Lower leg skin (tissue), 4 donors: ENCODE measurements around the gene MTFR2. TPM values are rescaled to one million over a fixed set of nuclear protein-coding genes. Genes with fewer than 3 reads are reported as not detected.

Experiments used
- DNase-seq, 2 donors: peaks; one replicate each; pipeline ENCODE4 v3.0.0-alpha.2; 2019; ENCODE audit warnings: low spot score in 2 of 2
- H3K4me3 ChIP-seq: fragments of 200-600 bp; sonication (generic); 2 replicates; pipeline ENCODE4 v1.5.1; 2017; ENCODE audit warnings: mild to moderate bottlenecking, low read depth; ENCODE audit not compliant: poor library complexity, severe bottlenecking
- CTCF ChIP-seq, 3 donors: fragments of 450-650 bp; IDR thresholded peaks; one replicate each; pipeline ENCODE4 v1.5.1; 2016; ENCODE audit warnings: antibody characterized with exemption in 3 of 3, mild to moderate bottlenecking in 3 of 3, moderate library complexity in 2 of 3
- POLR2A ChIP-seq, 2 donors: fragments of 450-650 bp; IDR thresholded peaks; one replicate each; pipeline ENCODE4 v1.6.1; 2016 to 2017; ENCODE audit warnings: antibody characterized with exemption in 2 of 2, mild to moderate bottlenecking in 1 of 2, moderate library complexity in 1 of 2
- WGBS, 2 donors: methylation state at CpG; one replicate each; pipeline ENCODE4 v1.1.5; 2018; 5-methylcytosine and 5-hydroxymethylcytosine counted together
- intact Hi-C: fragments of 100-400 bp; cut with DNase I; formaldehyde crosslinking; loops from one replicate; pipeline ENCODE4 v1.15.0; 2023; ENCODE audit warnings: low total_unique reads
- total RNA-seq, 4 donors: library from RNA; depleted of rRNA; stranded (reverse); fragments of >200 nt; gene quantifications; one replicate each; pipeline ENCODE4 v1.1.0, GENCODE V29; 2016

Gene MTFR2
- total RNA-seq, 4 donors from 2014 or later: 0.49 to 1.3 (median 0.76) TPM; not detected in 1

GRCh38 chr6:136210398-136211165 is 39.5 kb downstream of the MTFR2 start:
- 83 to 85% methylated on average over 13 of the region's 13 CpGs for WGBS, 2 donors
- no peak overlapping the region for H3K4me3 ChIP-seq
- TF ChIP-seq POLR2A (IDR thresholded peaks at IDR 0.05): no peak
- no peak for TF ChIP-seq CTCF (IDR thresholded peaks at IDR 0.05)
- no peak for DNase-seq
- intact Hi-C loops: no loop called here

DNA sequence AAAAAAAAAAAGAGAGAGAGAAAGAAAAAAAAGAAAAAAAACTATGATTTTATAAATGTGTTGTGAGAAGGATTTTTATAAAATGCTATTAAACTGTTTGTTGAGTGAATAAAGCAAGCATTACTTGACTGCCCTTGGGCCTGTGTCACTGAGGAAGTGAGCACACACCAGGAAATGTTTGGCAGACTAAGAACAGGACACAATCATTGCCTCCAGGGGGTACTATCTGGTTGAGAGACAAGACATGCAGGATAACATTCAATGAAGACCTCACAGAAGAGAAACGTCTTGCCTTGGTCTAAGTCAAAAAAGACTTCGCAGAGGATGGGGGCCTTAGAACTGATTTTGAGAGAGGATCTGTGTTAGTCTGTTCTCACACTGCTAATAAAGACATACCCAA is 40.6 kb downstream of the MTFR2 start:
- no peak overlapping the region for H3K4me3 ChIP-seq
- 91 to 93% methylated on average over 2 of the region's 2 CpGs for WGBS, 2 donors
- intact Hi-C loops: no loop called here
- no peak for TF ChIP-seq CTCF (IDR thresholded peaks at IDR 0.05)
- TF ChIP-seq POLR2A (IDR thresholded peaks at IDR 0.05): no peak
- no peak for DNase-seq

- WGBS, 2 donors: 87 to 93% methylated on average over 4 of the region's 4 CpGs
- intact Hi-C loops: no loop called here
- no peak for DNase-seq
- TF ChIP-seq POLR2A (IDR thresholded peaks at IDR 0.05) (no peak), CTCF (IDR thresholded peaks at IDR 0.05) (no peak)
- H3K4me3 ChIP-seq: no peak overlapping the region
Measured at GRCh38 chr6:136208783-136209182, 41.3 kb downstream of the MTFR2 start.

- no peak for DNase-seq
- intact Hi-C loops: no loop called here
- no peak overlapping the region for H3K4me3 ChIP-seq
- TF ChIP-seq POLR2A (IDR thresholded peaks at IDR 0.05) (no peak), CTCF (IDR thresholded peaks at IDR 0.05) (no peak)
- WGBS, 2 donors: 45 to 49% methylated on average over 5 of the region's 5 CpGs
Measured at GRCh38 chr6:136201732-136202131, 48.4 kb downstream of the MTFR2 start.

DNA sequence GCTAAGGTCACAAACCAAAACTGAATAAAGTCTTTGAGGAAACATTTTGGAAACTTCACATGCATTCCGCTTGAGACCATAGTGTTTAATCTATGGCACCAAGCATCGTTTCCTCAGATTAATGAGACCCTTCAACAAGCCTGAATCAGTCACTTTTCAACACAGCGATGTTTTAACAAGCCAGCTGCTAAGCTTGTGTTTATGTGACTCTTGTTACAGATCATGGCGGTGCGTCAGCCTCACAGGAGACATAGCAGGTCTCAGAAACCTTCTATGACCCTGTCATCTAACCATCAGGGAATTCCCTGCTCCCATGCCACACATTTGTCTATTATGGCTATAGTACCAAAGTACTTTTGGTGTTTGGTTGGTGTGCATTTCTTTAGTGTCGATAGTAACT is 57.2 kb downstream of the MTFR2 start:
- 85 to 90% methylated on average over 6 of the region's 6 CpGs for WGBS, 2 donors
- no peak overlapping the region for H3K4me3 ChIP-seq
- TF ChIP-seq CTCF (IDR thresholded peaks at IDR 0.05) (no peak), POLR2A (IDR thresholded peaks at IDR 0.05) (no peak)
- intact Hi-C loops: no loop called here
- no peak for DNase-seq
